DMS53 (cell line): ENCODE data around the gene TSPAN15.
A peak's percentile ranks its signal among the peaks of the same experiment; 100 is the strongest.

Experiments used
- DNase-seq: peaks from one replicate; lab custom pipeline; 2025; lab: John Stamatoyannopoulos, UW

The TSPAN15 gene

DNA sequence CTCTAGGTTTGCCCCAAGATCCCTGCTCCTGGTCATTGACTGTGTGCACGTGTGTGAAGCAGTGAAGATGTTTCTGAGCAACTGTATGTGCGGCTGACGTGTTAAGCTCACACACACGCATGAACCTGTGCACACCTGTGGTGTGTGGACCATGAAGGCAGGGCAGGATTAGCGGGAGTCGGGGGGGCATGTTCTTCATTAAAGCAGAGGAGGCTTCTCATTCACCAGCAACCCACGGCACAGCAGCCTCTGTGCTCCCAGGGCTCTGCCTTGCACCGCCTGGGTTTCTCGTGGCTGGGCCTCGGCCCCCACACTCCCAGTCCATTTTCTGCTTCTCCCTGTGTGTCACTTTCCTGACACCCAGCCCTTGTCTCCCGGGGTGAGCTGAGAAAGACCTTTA lies 33.7 kb upstream of the TSPAN15 start:
- no peak for DNase-seq

DNA sequence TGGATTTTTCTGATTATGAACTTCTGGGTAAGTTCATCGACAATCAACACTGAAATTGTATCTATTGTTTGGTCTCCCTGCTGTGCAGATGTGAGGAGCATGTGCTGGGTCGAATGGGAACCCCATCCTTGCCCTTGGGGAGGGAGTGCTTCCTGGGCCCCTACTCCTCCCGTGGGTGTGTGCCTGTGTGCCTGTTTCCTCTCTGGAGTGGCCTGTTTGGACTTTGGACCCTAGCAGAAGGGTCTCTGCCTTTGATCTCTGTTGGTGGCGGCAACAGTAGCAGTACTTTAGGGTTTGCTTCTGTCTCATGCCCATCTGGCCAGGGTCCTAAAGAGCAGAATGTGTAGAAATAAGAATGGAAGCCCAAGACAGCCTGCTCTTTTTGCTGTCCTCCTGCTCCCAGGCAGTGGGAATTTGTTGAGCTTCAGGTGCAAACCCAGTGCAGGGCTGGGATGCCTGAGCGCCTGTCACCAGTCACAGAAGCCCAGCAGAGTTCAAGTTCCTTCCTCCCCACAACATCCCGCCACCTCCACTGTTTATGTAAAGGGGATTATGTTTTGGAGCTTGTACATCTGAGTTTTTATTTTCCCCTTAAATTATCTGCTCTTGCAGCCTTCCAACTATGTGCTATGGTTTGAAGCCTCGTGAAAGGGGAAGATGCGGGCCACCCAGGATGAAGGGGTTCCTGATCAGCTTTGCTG lies 33.1 kb upstream of the TSPAN15 start:
- peak; percentile 69 for DNase-seq

DNA sequence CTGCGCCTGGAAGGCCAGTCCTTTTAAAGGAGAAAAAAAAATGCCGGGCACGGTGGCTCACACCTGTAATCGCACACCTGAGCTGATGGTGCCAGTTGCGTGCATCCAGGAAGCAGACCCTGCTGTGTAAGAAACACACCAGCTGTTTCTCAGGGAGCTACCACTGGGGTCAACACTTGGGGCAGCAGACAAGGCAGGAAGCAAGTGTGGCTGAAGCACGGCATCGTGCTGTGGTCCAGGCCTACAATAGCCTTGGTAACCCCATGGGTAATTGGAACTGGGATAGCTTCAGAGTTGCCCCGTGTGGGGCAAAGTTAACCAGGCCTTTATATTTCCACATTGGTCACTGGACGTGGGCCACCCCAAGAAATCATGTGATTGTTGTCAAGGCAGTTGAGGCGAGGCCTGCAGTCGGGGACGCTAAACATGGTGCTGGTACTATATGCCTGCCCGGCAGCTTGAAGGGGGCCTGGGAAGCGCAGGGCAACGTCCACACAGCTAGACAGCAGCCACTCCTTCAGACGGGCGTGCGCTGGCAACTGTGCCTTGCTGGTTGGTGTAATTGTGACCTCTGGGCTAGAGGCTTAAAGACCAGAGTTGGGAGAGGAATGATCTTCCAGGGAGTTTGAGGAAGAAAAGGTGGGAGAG lies 32.0 kb upstream of the TSPAN15 start:
- DNase-seq = no peak

DNA sequence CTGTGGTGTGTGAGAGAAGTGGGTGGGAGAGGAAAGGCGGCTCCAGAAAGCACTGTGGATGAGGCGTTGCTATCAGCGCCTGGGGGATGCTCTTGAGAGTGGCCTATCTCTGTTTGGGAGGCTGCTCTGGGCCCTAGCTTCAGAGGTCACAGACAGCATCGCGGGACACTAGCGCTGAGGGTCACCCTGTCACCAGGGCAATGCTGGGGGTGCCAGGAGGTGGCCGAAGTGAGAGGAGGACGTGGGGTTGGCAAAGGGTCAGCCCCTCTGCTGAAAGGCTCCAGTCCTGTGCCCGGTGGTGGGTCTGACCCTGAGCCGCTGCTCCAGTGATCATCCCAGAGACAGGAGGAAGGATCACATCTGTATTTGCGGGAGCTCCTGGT lies 31.5 kb upstream of the TSPAN15 start:
- DNase-seq = no peak

DNA sequence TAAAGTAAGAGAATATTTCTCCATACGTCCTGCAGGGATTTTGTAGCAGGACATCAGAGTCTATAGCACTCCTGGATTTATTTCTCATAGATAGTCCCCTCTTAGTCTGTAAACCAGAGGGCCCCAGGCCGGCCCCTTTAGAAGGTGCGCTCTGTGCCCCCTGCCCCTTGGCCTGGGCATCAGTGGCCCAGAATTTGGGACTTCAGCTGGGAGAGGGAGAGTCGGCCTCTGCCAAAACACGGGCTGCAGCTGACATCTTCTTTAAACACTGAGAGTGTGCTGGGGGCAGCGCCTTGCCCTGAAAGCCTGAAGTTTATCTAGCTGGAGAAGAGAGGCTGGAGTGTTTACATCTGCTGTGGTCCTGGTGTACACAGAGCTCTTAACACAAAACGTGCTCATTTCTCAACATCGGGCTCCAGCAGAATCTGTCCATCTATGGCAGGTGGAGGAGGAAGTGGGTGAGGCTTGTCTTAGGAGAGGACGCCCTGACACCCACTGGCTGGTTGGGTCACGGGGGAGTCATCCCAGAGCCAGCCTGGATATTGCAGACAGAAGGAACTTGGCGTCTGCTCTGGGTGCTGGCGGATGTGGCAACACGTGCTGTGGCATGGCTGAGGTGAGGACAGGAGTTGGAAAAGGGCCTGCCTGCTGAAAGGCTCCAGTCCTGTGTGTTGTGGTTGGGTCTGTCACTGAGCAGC lies 29.5 kb upstream of the TSPAN15 start:
- peak; percentile 98 for DNase-seq

DNA sequence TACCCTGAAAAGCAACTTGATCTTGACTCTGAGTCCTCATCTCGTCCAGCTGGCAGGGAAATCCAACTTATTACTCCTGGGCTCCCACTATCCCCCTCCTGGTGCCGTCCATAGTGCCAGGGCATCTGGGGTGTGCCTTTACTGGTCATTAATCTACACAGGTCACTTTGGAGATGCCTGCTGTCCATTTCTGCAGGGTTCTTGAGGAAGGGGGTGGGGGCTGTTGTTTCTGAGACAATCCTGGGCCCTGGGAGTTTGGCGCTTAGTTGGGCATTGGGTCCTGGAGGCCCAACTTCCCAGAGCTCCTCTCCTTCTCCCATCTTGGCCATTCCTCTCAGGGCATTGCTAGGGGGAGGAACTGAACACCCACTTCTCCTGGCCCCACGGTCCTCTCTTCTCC lies 28.6 kb upstream of the TSPAN15 start:
- DNase-seq = no peak

DNA sequence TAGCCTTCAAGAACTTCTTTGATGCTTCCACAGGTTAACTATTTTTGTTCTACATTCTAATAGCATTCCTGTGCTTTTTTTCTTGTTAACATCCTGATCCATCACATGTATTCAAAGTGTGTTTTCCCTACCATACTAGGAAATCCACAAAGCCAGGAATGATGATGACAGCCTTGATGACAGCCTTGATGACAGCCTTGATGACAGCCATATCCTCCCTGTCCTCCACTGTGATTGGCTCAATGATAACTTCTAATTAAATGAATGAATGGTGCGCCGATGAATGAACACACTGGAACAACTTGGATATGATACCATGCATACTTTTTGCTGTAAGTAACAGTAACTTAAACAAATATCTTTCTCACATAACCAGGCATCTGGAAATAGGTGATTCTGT lies 26.2 kb upstream of the TSPAN15 start:
- DNase-seq = no peak

DNA sequence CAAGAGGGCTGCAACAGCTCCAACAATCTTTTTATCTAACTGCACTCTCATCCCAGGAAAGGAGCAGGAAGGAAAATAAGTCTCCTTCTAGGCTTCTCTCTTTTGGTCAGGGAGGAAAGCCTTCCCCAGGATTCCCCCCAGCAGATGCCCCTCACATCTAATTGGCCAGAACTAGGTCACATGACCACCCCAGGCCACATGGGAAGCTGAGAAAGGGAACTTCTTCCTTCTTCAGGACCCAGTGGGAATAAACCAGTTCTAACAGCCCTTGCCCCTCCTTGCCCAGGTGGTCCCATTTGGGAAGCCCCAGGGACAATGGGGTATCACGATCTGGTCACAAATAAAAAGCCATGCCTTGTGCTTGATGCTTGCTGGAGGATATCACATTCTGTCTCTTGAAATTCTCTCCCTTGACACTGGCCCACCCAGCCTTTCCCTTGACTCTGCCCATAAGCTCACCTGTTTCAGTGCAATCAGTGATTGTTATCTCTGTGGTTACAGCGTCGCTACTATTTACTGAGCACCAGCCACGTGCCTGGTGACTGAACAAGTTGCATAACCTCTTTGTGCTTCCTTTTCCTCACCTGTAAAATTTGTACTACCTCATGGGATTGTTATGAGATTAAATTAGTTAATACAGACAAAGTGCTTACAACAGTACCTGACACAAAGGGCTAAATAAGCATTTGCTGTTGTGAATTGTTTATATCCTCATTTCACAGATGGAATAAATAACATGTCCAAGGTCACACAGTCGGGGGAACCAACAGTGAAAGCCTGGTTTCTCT lies 25.6 kb upstream of the TSPAN15 start:
- DNase-seq = peak; percentile 81

DNA sequence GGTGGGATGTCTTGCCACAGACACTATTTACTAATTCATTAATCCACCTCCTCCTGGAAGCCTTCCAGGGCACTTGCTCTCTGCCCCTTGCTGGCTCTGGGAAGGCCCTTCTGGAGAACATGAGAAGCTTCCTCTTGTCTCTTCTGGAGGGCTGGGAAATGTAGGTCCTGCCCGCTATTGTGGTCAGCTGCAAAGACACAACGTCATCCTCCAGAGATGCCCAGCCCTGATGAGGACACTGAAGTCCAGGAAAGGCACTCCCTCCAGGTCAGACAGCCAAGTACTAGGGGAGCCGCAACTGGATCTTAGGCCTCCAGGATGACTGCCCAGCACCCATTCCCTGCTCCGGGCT lies 24.9 kb upstream of the TSPAN15 start:
- no peak for DNase-seq

DNA sequence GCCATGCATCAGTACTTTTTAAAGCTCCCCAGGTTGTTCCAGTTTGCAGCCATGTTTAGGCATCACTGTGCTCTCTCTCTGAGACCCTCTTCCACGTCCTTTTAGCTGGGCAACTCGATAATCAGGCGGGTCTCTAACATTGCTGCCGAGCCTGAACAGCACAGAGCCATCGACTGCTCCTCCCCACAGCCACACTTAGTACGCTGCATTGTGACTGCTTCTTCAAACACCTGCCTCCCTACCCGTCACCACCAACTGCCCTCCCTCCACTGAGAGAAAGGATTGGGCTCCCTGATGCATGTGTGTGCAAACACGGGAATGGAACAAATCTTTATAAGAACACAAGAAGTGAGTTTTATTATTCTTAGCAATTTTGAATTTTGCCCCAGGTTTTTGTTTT lies 23.1 kb upstream of the TSPAN15 start:
- DNase-seq = peak; percentile 81

DNA sequence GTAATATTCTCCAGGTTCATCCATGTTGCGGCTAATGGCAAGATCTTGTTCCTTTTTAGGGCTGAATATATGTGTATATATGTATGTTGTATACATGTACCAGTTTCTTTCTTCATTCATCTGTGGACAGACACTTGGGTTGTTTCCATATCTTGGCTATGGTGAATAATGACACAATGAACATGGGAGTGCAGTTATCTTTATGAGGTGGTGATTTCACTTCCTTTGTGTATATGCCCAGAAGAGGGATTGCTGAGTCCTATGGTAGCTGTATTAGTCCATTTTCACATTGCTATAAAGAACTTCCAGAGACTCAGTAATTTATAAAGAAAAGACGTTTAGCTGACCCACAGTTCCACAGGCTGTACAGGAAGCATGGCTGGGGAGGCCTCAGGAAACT lies 17.1 kb upstream of the TSPAN15 start:
- no peak for DNase-seq

DNA sequence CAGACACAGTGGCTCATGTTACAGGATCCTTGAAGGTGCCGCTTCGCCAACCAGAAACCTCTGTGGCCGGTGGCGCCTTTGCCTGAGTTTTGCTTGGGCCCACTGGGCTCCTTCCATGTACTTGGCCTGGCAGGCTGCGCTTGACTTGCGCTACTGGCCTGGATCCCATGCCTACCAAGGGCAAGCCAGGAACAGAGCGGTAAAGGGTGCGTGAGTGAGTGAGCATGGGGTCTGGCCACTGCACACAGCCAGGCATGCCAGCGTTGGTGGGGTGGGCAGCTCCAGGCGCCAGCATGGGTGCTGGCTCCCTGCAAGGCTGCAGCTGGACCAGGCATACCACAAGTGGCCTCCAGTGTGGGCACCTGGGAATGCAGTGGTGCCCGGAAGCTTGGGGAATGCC lies 16.3 kb upstream of the TSPAN15 start:
- no peak for DNase-seq

DNA sequence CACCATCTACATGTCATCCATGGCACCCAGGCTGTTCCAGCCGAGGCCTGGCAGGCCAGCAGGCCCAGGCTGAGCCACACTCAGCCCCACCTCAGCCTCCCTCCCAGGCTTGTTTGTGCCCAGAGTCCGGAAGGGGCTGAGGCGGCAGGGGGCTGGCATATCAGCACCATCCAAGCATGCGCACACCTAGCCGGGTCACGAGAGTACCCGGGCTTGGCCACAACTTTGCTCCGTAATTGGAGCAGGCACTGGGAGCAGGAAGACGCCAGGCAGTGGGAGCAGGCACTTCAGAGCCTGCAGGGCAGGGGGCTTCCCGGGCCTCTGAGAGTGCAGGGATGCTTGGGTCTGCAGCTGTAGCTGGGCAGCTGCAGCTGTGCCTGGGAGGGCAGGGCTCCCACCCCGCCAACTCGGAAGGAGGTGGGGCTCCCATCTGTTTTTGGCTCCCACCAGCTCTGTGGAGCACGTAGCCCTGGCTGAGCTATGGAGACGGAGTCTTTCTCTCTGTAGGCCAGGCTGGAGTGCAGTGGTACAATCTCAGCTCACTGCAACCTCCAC lies 15.2 kb upstream of the TSPAN15 start:
- DNase-seq = no peak

DNA sequence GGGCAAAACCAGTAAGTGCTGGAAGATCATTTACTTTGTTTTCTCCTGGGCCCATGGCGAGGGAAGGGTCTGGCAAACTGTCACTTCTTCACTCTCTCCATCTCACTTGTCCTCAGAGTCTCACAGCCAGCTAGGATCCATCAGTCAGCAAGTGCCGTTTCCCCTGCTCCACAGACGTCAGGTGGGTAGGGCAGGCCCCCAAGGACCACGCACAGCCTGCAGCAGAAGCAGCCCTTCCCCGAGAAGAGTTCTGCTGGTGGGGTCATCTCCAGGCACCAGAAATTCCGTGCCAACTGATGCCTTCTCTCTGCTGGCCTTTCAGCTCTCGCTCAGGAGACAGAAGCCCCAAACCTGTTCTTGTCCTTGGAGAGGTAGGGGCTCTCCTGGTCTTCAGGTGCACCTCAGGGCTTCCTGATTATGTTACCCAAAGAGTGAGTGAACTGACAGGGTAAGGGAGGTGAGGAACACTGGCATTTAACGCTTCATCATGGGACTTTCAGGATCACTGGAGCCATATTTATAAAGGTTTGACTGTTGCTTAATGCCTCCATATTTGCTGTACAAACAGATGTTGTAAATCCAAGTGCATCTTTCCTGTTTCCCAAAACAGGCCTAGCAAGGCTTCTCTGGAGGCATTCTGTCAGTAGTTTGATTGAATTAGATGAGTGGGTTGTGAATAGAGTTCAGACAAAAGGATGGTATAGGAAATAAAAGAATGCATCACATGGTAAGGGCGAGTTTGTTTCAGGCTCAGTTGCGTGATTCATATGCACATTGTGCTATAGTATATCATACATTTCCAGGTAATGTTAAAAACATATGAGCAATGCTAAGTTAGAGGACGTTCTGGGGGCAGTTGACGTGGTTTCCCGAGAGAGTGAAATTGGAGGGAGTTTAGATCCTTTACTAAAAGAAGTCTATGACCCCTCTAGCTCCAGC lies 13.7 kb upstream of the TSPAN15 start:
- DNase-seq = peak; percentile 40

DNA sequence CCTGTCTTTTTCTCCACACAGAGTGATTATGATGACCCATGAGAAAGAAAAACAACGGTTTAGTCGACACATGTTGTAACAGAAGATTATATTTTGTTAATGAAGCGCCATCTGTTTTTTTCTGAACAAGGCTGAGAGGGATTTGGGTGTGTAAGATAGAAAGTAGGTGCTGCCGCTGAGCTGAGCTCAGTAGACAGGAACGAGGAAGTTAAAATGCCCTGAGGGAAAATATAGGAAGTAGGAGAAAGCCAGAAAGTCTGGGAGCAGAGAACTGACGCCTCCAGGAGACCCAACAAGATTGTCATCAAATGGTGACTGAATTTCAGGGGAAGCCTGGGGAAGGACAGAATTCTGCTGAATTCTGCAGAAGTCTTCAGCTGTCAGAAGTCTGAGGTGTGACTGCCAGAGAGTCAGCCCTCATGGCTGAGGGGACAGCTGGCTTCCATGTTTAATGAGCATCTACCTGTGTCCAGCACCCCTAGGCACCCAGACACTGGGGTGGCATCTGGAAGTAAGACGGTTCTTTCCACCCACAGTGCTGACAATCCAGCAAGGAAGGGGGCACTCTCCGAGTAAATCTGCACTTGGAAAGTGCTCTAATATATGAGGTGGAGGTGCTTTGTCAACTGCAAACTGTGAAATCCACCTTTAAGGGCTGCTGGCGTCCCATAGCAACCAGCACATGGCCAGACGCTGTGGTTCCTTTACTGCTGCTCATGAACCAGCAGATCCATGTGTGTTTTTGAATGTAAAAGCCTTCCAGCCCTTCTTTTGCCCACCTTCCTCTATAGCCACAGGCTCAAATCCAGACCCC lies 12.5 kb upstream of the TSPAN15 start:
- DNase-seq = peak; percentile 80

DNA sequence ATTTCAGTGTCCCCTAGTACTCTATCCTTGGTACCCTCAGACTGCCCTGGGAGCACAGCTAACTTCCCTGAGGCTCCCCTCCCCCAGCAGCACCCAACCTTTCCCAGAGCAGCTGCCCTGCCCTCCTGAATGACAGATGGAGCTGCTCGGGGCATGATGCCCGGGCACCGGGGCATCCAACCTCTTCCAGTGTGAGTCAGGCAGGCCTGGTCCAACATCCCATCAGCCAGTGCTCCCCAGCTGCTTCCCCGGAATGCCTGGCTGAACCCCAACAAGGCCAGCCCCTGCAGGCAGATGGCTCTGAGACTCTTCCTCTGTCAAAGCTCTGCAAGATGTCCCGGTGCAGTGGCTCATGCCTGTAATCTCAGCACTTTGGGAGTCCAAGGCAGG lies 11.9 kb upstream of the TSPAN15 start:
- DNase-seq = peak; percentile 60

DNA sequence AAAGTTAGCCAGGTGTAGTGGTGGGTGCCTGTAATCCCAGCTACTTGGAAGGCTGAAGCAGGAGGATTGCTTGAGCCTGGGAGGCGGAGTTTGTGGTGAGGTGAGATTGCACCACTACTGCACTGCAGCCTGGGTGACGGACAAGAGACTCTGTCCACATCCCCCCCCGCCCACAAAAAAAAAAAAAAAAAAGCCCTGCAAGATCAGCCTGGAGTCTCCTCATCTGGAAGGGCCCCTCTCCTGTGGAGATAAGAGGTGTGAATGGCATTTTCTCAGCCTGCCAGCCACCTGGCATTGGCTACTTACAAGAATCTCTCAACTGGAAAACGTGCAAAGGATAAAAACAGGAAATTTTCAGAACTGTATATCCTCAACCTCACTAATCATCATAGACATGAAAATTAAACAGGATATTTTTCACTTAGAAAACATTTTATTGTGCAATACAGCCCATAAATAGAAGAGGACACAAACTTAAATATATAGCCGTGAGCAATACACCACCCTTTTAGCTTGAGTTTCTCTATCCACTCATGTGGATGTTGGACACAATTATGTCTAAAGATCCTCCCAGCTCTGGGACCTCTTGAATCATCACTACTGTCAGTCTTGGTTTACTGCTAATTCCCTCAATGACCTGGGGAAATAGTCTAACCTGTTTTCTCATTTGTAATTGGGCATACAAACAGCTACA lies 11.3 kb upstream of the TSPAN15 start:
- peak; percentile 44 for DNase-seq

DNA sequence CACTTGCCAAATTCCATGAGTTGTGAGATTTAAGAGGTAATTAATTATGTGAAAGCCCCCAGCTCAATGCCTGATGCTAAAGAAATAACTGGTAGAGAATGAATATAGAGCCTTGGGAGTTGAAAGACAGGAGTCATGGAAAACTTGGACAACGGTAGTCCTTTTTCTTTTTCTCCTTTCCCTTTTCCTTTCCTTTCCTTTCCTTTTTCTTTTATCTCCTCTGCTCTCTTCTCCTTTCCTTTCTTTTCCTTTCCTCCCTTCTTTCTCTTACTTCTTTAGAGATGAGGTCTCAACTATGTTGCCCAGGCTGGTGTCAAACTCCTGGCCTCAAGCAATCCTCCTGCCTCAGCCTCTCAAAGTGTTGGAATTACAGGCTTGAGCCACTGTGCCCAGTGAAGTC lies 7.9 kb upstream of the TSPAN15 start:
- DNase-seq = no peak

DNA sequence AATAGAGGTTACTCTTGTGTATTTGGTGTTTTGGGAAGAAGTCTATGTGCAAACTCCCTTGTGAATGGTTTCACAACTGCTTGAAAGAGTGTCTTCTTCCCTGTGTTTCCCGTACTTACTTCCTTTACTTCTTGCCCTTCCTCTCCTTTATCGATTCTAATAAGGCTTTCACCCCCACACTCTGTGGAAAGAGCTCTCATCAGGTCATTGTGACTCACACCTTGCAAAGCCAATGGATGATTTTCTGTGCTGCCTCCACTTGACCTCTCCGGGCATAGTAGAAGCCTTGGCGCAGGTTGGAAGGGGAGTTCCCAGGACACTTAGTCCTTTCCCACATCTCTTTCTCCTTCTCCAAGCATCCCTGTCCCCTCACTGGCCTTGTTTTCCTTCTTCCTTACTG lies 6.2 kb upstream of the TSPAN15 start:
- peak; percentile 30 for DNase-seq

DNA sequence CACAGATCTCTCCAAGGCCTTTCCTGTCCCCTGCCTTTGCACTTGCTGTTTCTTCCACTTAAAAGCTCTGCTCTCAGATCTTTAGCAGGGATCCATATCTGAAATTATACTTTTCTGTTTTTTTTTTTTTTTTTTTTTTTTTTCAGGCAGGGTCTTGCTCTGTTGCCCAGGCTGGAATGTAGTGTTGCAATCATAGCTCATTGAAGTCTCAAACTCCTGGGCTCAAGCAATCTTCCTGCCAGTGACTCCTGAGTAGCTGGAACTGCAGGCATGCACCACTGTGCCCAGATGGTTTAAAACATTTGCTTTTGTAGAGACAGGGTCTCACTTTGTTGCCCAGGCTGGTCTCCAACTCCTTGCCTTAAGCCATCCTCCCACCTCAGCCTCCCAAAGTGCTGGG lies 5.0 kb upstream of the TSPAN15 start:
- DNase-seq = no peak
